Testis (tissue), 2 donors: ENCODE results near the gene NR6A1.

Source experiments
- POLR2A ChIP-seq: fragments of 450-650 bp; IDR thresholded peaks from one replicate; pipeline ENCODE4 v1.6.1; 2017; ENCODE audit warnings: antibody characterized with exemption, mild to moderate bottlenecking, moderate library complexity
- TF ChIP-seq, protein P1 (sequence below), 3 experiments: fragments of 450-650 bp in 2 of 3; fragments of 200-600 bp in 1 of 3; sonication (generic) in 1 of 3; IDR thresholded peaks; one replicate each; pipeline ENCODE4 v1.5.1; 2016 to 2019; ENCODE audit warnings: antibody characterized with exemption in 3 of 3, mild to moderate bottlenecking in 2 of 3, moderate library complexity in 1 of 3

DNA sequence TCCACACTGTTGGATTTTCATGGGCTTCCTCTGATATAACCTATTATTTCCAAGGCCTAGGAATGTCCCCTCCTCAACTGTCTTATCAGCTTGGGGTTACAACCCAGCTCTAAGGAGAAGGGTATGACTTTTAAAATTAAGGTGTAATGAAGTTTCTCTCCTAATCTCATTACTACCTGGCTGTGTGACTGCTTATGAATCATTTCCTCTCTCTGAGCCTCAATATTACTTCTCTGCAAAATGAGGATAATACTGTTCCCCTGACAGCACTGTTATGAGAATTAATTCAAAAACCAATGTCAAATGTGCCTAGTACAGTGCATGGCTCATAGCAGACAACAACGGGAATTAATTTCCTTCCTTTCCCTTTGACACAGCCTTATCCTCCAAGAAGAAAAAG is 118.9 kb downstream of the NR6A1 start:
- TF ChIP-seq, protein P1, sequence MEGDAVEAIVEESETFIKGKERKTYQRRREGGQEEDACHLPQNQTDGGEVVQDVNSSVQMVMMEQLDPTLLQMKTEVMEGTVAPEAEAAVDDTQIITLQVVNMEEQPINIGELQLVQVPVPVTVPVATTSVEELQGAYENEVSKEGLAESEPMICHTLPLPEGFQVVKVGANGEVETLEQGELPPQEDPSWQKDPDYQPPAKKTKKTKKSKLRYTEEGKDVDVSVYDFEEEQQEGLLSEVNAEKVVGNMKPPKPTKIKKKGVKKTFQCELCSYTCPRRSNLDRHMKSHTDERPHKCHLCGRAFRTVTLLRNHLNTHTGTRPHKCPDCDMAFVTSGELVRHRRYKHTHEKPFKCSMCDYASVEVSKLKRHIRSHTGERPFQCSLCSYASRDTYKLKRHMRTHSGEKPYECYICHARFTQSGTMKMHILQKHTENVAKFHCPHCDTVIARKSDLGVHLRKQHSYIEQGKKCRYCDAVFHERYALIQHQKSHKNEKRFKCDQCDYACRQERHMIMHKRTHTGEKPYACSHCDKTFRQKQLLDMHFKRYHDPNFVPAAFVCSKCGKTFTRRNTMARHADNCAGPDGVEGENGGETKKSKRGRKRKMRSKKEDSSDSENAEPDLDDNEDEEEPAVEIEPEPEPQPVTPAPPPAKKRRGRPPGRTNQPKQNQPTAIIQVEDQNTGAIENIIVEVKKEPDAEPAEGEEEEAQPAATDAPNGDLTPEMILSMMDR (IDR thresholded peaks at IDR 0.05) = no peak
- TF ChIP-seq POLR2A = no peak
